Left lung (tissue), 10 donors: ENCODE measurements around the gene ALDH4A1. TPM values are rescaled to one million over a fixed set of nuclear protein-coding genes. Genes with fewer than 3 reads are reported as not detected.
"Not testable (repeated sequence)": the region's sequence is repeated elsewhere in the genome, so short reads cannot be mapped to it uniquely, and the experiment has no call there.

Source experiments
- ATAC-seq: fragments of 200-7000 bp; cut with Tn5 transposase; one replicate; pipeline ENCODE4 v1.9.1; 2020; ENCODE audit warnings: moderate library complexity
- DNase-seq, 4 donors: peaks; one replicate each; pipeline ENCODE4 v3.0.0-alpha.2; 2013 to 2020
- H3K27ac ChIP-seq, 2 donors: fragments of 200-600 bp; sonication (generic) in 1 of 2; one replicate each; pipeline versions ENCODE4 v1.5.0 to v1.8.0; 2020 to 2021
- H3K27me3 ChIP-seq, 2 donors: fragments of 200-600 bp; sonication (generic) in 1 of 2; one replicate each; pipeline versions ENCODE4 v1.5.0 to v1.8.0; 2020 to 2021
- H3K36me3 ChIP-seq, 2 donors: fragments of 200-600 bp; sonication (generic) in 1 of 2; one replicate each; pipeline versions ENCODE4 v1.5.0 to v1.8.0; 2020 to 2021
- H3K4me1 ChIP-seq, 2 donors: fragments of 200-600 bp; one replicate each; pipeline ENCODE4 v1.8.0; 2021
- H3K4me3 ChIP-seq, 2 donors: fragments of 200-600 bp; sonication (generic) in 1 of 2; one replicate each; pipeline versions ENCODE4 v1.5.0 to v1.8.0; 2020 to 2021; ENCODE audit warnings: mild to moderate bottlenecking in 1 of 2
- H3K9me3 ChIP-seq, 2 donors: fragments of 200-600 bp; sonication (generic) in 1 of 2; one replicate each; pipeline versions ENCODE4 v1.5.0 to v1.8.0; 2020 to 2021
- CTCF ChIP-seq, 2 donors: fragments of 200-600 bp; sonication (generic) in 1 of 2; IDR thresholded peaks; one replicate each; pipeline versions ENCODE4 v1.5.0 to v1.8.0; 2021; ENCODE audit warnings: antibody characterized with exemption in 2 of 2
- intact Hi-C, 2 donors: fragments of 100-400 bp; cut with DNase I; formaldehyde crosslinking; loops; one replicate each; pipeline versions ENCODE4 v1.11.2 to v1.14.2; 2022
- polyA plus RNA-seq, 6 donors: library from polyadenylated mRNA; unstranded; fragments of 120-200 nt; gene quantifications; one replicate each; pipeline ENCODE4 v1.2.1, GENCODE V29; 2013; ENCODE audit not compliant: insufficient read length in 6 of 6
- total RNA-seq, 2 donors: library from RNA; stranded (reverse); fragmentation: NEBNext Ultra II Directional; extraction: Animal tissue kit (Norgen Biotek cat#: 25700); gene quantifications; one replicate each; pipeline ENCODE4 v1.2.1, GENCODE V29; 2021
- donor health status: DM: no; HTN: yes; CAD: no.
- donor health status: DM: no; HTN: no; CAD: no.

The ALDH4A1 gene
- total and polyA plus RNA-seq, 8 donors: 11.3 to 21.1 (median 19.4) TPM

DNA sequence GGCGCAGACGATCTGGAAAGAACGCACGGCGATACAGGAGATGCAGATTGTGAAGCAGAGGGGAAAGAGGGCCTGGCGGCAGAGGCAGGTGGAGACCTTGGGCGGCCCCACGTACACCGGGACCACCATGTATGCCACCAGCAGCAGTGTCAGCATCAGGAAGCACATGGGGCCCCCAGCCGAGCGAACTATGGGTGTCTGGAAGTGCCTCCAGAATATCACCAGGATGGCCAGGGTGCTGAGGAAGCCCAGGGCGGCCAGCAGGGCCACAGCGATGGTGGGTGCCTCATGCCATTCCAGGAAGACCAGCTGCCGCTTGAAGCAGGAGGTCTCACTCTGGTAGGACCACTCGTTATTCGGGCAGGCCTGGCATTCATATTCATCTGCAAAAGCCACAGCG lies 62.2 kb downstream of the ALDH4A1 start:
- H3K27me3 ChIP-seq: peaks cover 0 to 36% of the 10 kb centered on the region in 2 donors
- no peak for TF ChIP-seq CTCF (IDR thresholded peaks at IDR 0.05)
- no peak overlapping the region for H3K4me3 ChIP-seq
- H3K9me3 ChIP-seq: no peaks in the 10 kb centered on the region
- intact Hi-C loops: no loop called here
- no peak for DNase-seq
- H3K4me1 ChIP-seq: no peaks in the 10 kb centered on the region
- no peak overlapping the region for H3K27ac ChIP-seq
- no peaks in the 10 kb centered on the region for H3K36me3 ChIP-seq
- ATAC-seq: no peak

GRCh38 chr1:18836654-18837053 lies 65.7 kb downstream of the ALDH4A1 start:
- no peak for DNase-seq
- no peak for ATAC-seq
- Histone ChIP-seq H3K4me1 (no peaks in the 10 kb centered on the region), H3K27ac (no peak overlapping the region), H3K4me3 (no peak overlapping the region), H3K36me3 (no peaks in the 10 kb centered on the region), H3K27me3 (peaks cover 0 to 44% of the 10 kb centered on the region in 2 donors), H3K9me3 (peaks cover 0 to 4% of the 10 kb centered on the region in 2 donors)
- no peak for TF ChIP-seq CTCF (IDR thresholded peaks at IDR 0.05)
- intact Hi-C loops: no loop called here

DNA sequence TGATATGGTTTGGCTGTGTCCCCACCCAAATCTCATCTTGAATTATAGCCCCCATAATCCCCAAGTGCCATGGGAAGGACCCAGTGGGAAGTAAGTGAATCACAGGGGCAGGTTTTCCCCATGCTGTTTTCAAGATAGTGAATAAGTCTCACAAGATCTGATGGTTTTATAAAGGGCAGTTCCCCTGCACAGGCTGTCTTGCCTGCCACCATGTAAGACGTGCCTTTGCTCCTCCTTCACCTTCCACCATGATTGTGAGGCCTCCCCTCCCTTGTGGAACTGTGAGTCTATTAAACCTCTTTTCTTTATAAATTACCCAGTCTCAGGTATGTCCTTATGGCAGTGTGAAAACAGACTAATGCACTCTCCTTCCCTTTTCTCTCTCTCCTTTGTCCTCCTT lies 70.0 kb downstream of the ALDH4A1 start:
- H3K36me3 ChIP-seq, H3K4me1 ChIP-seq, DNase-seq, ATAC-seq, intact Hi-C loops, H3K4me3 ChIP-seq, H3K9me3 ChIP-seq, H3K27ac ChIP-seq: not testable (repeated sequence)
- peaks cover 0 to 24% of the 10 kb centered on the region in 2 donors for H3K27me3 ChIP-seq

GRCh38 chr1:18831656-18832055 lies 70.7 kb downstream of the ALDH4A1 start:
- Histone ChIP-seq H3K4me1 (no peaks in the 10 kb centered on the region), H3K4me3 (no peak overlapping the region), H3K9me3 (peaks cover 0 to 6% of the 10 kb centered on the region in 2 donors), H3K36me3 (no peaks in the 10 kb centered on the region), H3K27ac (no peak overlapping the region), H3K27me3 (peaks cover 0 to 23% of the 10 kb centered on the region in 2 donors)
- no peak for TF ChIP-seq CTCF (IDR thresholded peaks at IDR 0.05)
- intact Hi-C loops: no loop called here
- DNase-seq (no peak), ATAC-seq (no peak)

DNA sequence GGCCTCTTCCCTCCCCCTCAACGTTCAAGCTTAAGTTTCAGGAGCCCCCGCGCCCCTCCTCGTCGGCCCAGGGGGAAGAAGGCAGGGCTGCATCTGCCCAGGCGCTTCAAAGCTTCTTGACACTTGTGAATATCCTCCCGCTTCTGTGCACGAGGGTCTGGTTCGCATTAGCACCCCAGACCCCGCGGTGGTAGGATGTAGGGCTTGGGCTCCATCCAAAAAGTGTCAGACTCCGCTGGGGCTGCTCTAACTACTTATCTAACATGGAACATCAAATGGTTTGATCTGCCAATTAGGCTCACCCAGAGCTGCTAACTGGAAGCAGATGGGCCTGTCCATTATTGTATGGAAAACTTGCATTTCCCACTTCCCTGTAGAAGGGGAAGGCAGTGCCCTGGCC lies 71.8 kb downstream of the ALDH4A1 start:
- H3K36me3 ChIP-seq: no peaks in the 10 kb centered on the region
- intact Hi-C loops: no loop called here
- H3K4me1 ChIP-seq: no peaks in the 10 kb centered on the region
- H3K27me3 ChIP-seq: peaks cover 0 to 17% of the 10 kb centered on the region in 2 donors
- H3K27ac ChIP-seq: no peak overlapping the region
- ATAC-seq: no peak
- no peak for TF ChIP-seq CTCF (IDR thresholded peaks at IDR 0.05)
- DNase-seq: no peak
- H3K9me3 ChIP-seq: peaks cover 0 to 6% of the 10 kb centered on the region in 2 donors
- no peak overlapping the region for H3K4me3 ChIP-seq

DNA sequence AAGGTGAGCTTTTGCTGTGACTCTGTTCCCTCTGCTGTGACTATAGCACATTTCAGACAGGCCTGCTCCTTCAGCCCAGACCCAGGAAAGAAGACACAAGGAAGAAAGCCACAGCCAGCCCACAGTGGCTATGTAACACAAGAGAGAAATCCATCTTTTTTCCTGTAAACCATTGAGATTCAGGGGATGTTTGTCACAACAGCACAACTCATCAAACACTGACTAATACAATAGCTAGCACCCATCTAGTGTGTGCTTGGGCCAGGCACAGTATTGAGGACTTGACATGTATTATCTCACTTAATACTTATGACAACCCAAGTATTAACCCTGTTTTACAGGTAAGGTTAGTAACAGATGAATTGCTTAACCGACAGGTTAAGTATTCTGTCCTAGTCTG lies 72.7 kb downstream of the ALDH4A1 start:
- peaks cover 0 to 7% of the 10 kb centered on the region in 2 donors for H3K27me3 ChIP-seq
- ATAC-seq (no peak), DNase-seq (no peak)
- H3K4me3 ChIP-seq: no peak overlapping the region
- H3K36me3 ChIP-seq: no peaks in the 10 kb centered on the region
- intact Hi-C loops: no loop called here
- no peak for TF ChIP-seq CTCF (IDR thresholded peaks at IDR 0.05)
- no peaks in the 10 kb centered on the region for H3K4me1 ChIP-seq
- no peak overlapping the region for H3K27ac ChIP-seq
- peaks cover 0 to 6% of the 10 kb centered on the region in 2 donors for H3K9me3 ChIP-seq
